ENCODE measurements around the gene UBE2J2.

The UBE2J2 gene

GRCh38 chr1:1280782-1281481 is 7.3 kb upstream of the UBE2J2 start:
- no peak for DNase-seq

DNA sequence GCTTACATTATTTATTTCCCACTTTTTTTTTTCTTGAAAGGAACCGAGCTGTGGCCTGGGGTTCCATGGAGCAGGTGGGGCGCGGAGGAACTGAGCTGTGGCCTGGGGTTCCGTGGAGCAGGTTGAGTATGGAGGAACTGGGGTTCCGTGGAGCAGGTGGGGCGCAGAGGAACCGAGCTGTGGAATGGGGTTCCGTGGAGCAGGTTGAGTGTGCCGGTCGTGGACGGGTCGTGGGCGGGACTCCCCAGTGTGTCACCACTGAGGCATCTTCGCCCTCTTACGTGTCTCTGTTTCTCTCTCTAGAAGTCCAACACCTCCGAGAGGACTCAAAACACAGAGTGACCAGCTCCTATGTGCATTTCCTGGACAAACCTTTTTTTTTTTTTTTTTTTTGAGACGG is 5.4 kb upstream of the UBE2J2 start:
- no peak for DNase-seq

- no peak for DNase-seq
Measured at GRCh38 chr1:1278620-1279019, 5.0 kb upstream of the UBE2J2 start.

GRCh38 chr1:1275836-1276235 is 2.2 kb upstream of the UBE2J2 start:
- no peak for DNase-seq

DNA sequence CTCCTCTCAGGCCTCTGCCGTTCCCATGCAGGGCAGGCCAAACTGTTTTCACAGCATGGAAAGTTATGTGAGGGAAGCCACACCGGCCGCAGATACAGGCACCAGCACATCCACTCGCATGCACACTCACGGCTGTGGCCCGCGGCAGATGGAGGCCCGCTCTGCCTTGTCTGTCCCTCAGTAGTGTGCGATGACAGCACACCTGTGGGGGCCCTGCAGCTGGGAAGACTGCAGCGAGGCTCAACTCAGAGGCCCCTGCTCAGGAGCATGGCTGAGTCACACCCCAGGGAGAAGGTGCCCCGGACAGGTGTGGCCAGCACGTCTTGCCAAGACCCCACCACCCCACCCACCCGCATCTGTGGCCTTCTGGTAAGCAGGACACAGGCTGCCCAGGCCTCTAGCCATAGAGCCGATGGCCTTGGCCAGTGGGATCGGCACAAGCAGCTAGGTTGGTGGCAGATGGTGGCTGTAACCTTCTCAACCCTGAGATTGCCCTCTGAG is 1.3 kb upstream of the UBE2J2 start:
- no peak for DNase-seq

DNA sequence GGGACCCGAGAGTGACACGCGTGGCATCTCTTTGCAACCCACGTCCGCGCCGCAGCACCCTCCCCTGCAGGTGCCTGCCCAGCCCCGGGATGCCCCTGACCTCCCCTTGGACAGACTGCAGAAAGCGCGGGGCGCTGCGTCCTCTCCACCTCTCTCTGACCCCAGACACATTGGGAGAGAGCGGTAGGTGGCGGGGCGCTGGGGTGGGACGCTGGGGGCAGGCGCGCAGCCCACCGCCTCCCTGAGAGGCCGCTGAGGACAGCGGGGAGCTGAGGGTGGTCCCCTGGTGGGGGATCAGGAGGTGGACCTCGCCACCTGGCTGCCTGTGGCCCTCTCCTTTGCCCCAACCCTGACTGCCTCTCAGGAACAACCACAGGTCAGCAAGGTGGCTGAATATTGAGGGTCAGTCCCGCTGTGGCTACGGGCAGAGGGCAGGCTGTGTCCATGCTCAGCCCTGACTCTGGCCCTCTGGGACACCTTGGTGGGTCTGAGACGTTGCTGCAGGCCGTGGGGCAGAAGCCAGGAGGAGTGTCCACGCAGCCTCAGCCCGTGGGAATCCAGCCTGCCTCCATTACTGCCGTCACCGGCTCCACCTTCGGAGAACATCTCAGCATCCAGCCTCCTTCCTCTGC is 761 bp upstream of the UBE2J2 start:
- DNase-seq, result no peak

DNA sequence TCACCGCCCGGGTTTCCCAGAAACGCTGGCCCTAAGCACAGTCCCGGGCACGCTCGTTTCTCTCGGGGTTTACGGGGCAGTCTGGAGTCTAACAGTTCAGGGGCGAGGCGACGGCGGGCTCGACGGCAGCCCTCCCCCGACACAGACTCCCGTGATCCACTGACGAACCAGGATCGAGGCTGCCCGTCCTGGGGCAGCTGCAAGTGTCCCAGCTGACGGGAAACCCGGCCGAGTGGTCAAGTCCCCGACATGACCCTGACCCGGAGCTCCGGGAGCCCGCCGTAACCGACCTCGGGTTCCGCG is 494 bp downstream of the UBE2J2 start:
- DNase-seq, result no peak

GRCh38 chr1:1272341-1273208 is 1.1 kb downstream of the UBE2J2 start:
- DNase-seq, result no peak

DNA sequence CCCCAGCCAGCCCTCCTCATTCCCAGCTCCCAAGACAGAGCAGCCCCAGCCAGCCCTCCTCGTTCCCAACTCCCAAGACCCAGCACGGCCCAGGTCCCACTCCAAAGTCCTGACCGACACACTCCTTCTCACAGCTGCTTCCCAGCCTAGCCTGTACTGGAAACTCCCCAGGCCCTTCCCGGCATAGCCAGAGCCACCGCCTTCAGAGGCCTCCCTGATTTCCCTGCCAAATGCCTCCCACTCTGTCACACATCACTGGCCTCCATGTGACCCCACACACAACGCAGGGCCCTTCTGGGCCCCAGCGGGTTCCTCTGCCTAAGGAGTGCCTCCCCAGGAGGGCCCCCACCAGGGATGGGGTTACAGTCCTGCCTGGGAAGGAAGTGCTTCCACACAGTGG is 2.8 kb downstream of the UBE2J2 start:
- DNase-seq, result no peak

- DNase-seq, result no peak
Measured at GRCh38 chr1:1268284-1268682, 5.4 kb downstream of the UBE2J2 start.

DNA sequence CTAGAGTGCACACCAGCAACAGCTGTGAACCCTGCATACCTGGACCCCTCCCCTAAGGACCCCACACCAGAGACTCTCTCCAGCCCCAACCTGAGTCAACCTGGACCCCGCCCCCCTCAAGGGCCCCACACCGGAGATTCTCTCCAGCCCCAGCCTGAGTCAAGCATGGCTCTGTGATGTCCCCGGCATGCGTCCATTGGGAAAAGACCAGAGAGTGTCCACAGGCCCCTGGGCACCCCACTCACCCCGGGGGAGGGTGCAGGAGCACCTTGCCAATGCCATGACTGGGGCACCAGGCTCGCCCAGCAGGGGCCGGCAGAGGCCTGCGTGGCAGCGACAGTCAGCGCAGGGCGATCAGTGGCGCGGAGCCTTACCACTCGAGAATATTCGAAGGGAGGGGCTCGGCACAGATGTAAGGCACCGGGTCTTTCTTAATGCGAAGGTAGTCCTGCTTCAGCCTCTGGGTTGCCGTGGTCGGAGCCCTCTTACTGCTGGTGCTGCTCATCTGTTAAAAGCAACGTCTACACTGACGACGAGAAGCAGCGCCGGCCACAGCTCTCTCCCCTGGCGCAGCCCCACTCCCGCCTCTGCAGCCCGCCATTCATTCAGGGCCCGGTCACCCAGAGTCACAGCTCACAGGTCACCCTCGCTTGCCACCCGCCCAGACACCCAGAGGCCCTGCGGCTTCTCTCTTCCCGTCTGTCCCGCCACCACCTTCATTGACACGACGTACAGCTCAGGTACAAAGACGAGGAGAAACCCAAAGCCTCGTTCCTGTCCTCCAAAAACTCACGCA is 6.0 kb downstream of the UBE2J2 start:
- no peak for DNase-seq

DNA sequence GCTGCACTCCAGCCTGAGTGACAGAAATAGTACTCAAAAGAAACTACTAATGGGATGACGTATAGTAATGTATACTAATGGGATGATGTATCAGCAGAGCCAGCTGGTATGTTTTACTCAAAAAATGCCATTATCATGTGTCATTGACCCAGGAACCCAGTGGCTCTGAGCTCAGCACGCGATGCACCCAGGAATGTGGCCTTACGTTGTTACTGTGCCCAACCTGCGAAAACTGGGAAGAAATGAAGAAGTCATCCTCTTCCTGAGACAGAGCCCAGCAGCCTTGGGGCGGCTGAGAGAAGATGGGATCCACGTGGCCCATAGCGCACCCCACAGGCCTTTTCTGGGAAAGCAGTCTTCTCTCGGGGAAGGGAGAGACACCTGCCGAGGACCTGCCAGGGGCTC is 8.8 kb downstream of the UBE2J2 start:
- DNase-seq, result no peak

DNA sequence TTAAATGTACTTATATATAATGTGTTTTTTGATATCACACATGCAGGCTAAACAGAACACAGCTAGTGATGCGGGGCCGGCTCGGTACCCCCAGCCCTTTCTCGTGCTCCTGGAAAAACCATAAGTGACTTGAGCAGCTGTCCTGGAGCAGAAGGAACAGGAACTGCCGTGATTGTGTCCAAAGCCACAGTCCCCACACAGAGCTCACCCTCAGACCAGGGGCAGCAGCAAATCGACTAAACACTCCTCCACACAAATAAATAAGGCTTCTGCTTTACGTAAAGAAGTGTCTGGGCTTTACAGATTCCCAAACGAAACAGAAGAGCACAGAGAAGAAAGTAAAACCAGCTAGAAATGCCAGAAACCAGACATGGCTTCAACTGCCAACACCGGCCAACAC is 9.6 kb downstream of the UBE2J2 start:
- no peak for DNase-seq

- DNase-seq, result peak; percentile 10
Measured at GRCh38 chr1:1262758-1263157, 10.9 kb downstream of the UBE2J2 start.

- no peak for DNase-seq
Measured at GRCh38 chr1:1262071-1262470, 11.6 kb downstream of the UBE2J2 start.

DNA sequence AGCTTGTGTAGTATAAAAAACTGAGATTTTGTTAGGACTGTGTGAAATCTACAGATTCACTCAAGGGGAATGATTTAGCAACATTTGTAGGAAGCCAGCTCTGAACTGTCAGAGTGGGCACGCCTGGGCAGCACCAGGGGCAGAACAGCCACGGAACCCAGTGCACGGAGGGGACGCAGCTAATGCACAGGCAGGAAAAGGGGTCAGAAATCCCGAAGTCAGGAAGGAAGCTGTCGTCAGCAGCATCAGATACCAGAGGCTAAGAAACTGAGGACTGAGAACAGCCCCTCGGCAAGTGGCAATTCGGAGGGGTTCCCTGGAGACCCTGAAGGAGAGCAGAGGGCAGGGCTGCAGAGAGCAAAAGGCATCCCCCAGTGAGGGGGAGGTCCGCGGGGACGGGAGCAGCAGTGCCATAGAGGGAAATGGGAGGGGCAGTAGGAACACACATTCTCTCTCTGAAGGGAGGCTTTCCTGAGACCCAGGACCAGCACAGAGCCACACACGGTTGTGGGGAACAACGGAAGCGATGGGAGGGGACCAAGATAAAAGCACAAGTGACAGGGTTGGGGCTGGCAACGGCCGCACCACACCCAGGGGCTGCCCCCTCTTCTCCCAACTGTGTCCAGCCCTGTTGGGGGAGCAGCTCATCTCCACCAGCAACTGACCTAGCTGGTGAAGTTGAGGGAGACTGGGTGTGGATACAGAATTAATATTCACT is 12.7 kb downstream of the UBE2J2 start:
- no peak for DNase-seq

GRCh38 chr1:1259951-1260600 is 13.6 kb downstream of the UBE2J2 start:
- DNase-seq, result peak; percentile 92

DNA sequence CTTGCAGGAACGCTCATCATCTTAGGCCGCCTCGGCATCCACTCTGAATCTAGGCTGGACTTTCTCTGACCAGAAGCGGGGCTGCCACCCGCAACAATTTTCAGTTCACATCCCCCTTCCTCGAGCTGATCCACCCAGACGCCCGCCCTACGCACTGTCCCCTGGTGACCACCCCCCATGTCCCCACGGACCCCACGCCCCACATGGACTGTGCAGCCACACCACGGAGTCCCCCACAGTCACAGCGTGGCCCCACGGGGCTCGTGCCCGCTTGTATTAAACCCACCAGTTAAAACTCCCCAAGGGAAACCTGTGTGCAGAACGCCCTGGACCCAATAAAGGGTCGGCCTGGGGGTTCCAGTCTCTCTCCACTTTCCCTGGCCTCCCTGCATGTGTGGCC is 14.1 kb downstream of the UBE2J2 start:
- no peak for DNase-seq

GRCh38 chr1:1259119-1259488 is 14.6 kb downstream of the UBE2J2 start:
- no peak for DNase-seq

GRCh38 chr1:1256956-1257871 is 16.4 kb downstream of the UBE2J2 start:
- no peak for DNase-seq

- no peak for DNase-seq
Measured at GRCh38 chr1:1255611-1256010, 18.0 kb downstream of the UBE2J2 start.

Data from MV-4-11 (cell line).